Hematopoietic multipotent progenitor cell treated with erythropoietin and hydrocortisone succinate and interleukin-3 and kit ligand, for 15 days (in vitro differentiated cells): Measurements from ENCODE around the gene DCDC1.

Experiments
- DNase-seq: peaks from one replicate; pipeline ENCODE4 v3.0.0-alpha.2; 2015; ENCODE audit warnings: low spot score

The DCDC1 gene

GRCh38 chr11:30914143-30914762 is 455.3 kb downstream of the DCDC1 start:
- DNase-seq: no peak

GRCh38 chr11:30911247-30911646 is 458.3 kb downstream of the DCDC1 start:
- DNase-seq: no peak

GRCh38 chr11:30908857-30909256 is 460.7 kb downstream of the DCDC1 start:
- no peak for DNase-seq

GRCh38 chr11:30908272-30908671 is 461.3 kb downstream of the DCDC1 start:
- DNase-seq: no peak

GRCh38 chr11:30902929-30903328 is 466.6 kb downstream of the DCDC1 start:
- DNase-seq: no peak

GRCh38 chr11:30895046-30895445 is 474.5 kb downstream of the DCDC1 start:
- DNase-seq: no peak

- no peak for DNase-seq
Observed at GRCh38 chr11:30893318-30893717, 476.2 kb downstream of the DCDC1 start.

- no peak for DNase-seq
Observed at GRCh38 chr11:30889143-30889794, 480.3 kb downstream of the DCDC1 start.

- DNase-seq: no peak
Observed at GRCh38 chr11:30879322-30880005, 490.1 kb downstream of the DCDC1 start.

- DNase-seq: no peak
Observed at GRCh38 chr11:30878400-30878799, 491.1 kb downstream of the DCDC1 start.

- no peak for DNase-seq
Observed at GRCh38 chr11:30876663-30877396, 492.7 kb downstream of the DCDC1 start.

- DNase-seq: no peak
Observed at GRCh38 chr11:30876228-30876627, 493.3 kb downstream of the DCDC1 start.

- DNase-seq: no peak
Observed at GRCh38 chr11:30875806-30876205, 493.7 kb downstream of the DCDC1 start.

- DNase-seq: no peak
Observed at GRCh38 chr11:30873924-30874610, 495.5 kb downstream of the DCDC1 start.

- no peak for DNase-seq
Observed at GRCh38 chr11:30868626-30869081, 500.9 kb downstream of the DCDC1 start.

GRCh38 chr11:30863209-30863608 is 506.3 kb downstream of the DCDC1 start:
- no peak for DNase-seq

GRCh38 chr11:30861531-30861930 is 508.0 kb downstream of the DCDC1 start:
- DNase-seq: no peak

- no peak for DNase-seq
Observed at GRCh38 chr11:30861064-30861463, 508.5 kb downstream of the DCDC1 start.

GRCh38 chr11:30860146-30860545 is 509.4 kb downstream of the DCDC1 start:
- no peak for DNase-seq

GRCh38 chr11:30859669-30860068 is 509.9 kb downstream of the DCDC1 start:
- no peak for DNase-seq

GRCh38 chr11:30855383-30856006 is 514.0 kb downstream of the DCDC1 start:
- DNase-seq: no peak

GRCh38 chr11:30853439-30853838 is 516.1 kb downstream of the DCDC1 start:
- no peak for DNase-seq
